IPS DF 6.9 (cell line): ENCODE measurements around the gene AAMDC.

Experiments
- DNase-seq: peaks from one replicate; pipeline ENCODE4 v3.0.0-alpha.2; 2013; ENCODE audit warnings: low read depth, low spot score
- H3K27ac ChIP-seq: one replicate; pipeline ENCODE4 v1.5.1; 2013; ENCODE audit warnings: low read length, control low read depth
- H3K27me3 ChIP-seq: 2 replicates; pipeline ENCODE4 v1.6.1; 2013; ENCODE audit warnings: mild to moderate bottlenecking, low read length; ENCODE audit not compliant: control insufficient read depth, insufficient read depth
- H3K36me3 ChIP-seq: 2 replicates; pipeline ENCODE4 v1.6.1; 2013; ENCODE audit warnings: low read length; ENCODE audit not compliant: control insufficient read depth, insufficient read depth
- H3K4me1 ChIP-seq: 2 replicates; pipeline ENCODE4 v1.6.1; 2013; ENCODE audit warnings: low read length; ENCODE audit not compliant: control insufficient read depth, insufficient read depth
- H3K4me3 ChIP-seq: 2 replicates; pipeline ENCODE4 v1.5.1; 2013; ENCODE audit warnings: mild to moderate bottlenecking, low read length
- H3K9me3 ChIP-seq: 2 replicates; pipeline ENCODE4 v1.6.1; 2013; ENCODE audit warnings: low read length, inconsistent platforms; ENCODE audit not compliant: control insufficient read depth, insufficient read depth
- WGBS: extraction: QIAGEN DNeasy Blood & Tissue Kit; methylation state at CpG from one replicate; pipeline ENCODE4 v1.1.7; 2013; ENCODE audit warnings: mixed read lengths, missing lambda C conversion rate; ENCODE audit not compliant: insufficient read length, insufficient coverage; 5-methylcytosine and 5-hydroxymethylcytosine counted together

Gene AAMDC

DNA sequence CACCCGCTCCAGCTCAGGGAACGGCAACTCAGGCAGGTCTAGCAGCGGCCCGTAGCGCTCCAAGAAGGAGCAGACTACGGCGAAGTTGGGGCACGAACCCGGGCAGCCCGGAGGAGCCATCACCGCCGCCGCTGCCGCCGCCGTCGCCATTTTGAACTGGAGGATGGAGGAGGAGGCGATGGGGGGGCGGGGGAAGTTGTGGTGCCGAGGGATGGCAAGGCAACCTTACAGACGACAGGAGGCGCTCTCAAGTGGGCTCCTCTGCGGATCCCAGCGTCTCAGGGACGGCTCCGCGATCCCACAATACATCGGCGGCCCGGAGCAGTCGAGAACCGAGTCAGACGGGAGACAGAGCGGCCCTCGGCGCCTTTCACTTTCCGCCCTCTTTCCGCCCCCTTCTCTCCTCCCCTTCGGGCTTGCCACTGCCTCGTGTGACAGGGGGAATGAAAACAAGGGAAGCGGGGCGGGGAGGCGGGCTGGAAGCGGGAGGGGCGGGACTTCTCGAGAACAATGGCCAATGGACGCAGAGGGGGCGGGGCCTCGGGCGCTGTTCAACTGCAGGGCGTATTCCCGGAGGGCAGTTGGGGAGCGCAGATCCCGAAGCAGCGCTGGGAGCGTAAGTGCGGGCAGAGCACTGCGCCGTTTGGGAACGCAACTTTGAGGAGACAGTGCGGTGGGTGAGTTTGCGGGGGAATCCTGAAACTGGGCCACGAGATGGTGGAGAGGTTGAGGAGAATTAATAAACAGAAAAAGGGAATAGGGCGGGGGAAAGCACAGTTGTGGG lies at the start of gene AAMDC, which contains the start of gene RSF1:
Gene AAMDC, plus strand, starts transcription at position 580 of the 784 bp plus-strand sequence. CDS start 21,353 bp downstream, outside the sequence.
Gene RSF1, minus strand, starts transcription at position 158 of the 784 bp plus-strand sequence. Its CDS starts 8 bp downstream, at position 150.
- no CpG with 5 or more reads among the region's 64 CpGs for WGBS
- Histone ChIP-seq H3K4me1 (no peaks in the 10 kb centered on the region), H3K27me3 (no peaks in the 10 kb centered on the region), H3K9me3 (no peaks in the 10 kb centered on the region), H3K4me3 (peak within 1 kb of the TSS; percentile 95), H3K27ac (no peak within 1 kb of the TSS), H3K36me3 (no peaks in the 10 kb centered on the region)
- DNase-seq, result peak; percentile 85

DNA sequence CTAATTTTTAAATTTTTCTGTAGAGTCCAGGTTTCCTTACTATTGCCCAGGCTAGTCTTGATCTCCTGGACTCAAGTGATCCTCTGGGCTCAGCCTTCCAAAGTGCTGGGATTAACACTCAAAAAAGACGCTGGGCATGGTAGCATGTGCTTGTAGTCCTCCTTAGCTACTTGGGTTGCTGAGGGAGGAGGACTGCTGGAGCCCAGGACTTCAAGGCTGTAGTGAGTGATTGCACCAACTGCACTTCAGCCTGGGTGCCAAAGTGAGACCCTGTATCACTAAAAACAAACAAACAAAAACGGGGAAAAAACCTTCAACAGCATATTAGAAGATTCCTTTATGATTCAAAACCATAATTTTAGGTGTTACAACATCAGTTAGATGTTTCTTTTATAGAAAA lies 45.0 kb upstream of the AAMDC start:
- Histone ChIP-seq H3K4me3 (no peak overlapping the region), H3K27ac (no peak overlapping the region), H3K9me3 (no peaks in the 10 kb centered on the region), H3K27me3 (no peaks in the 10 kb centered on the region), H3K36me3 (no peaks in the 10 kb centered on the region), H3K4me1 (no peaks in the 10 kb centered on the region)
- no CpG with 5 or more reads among the region's 2 CpGs for WGBS
- DNase-seq, result no peak

DNA sequence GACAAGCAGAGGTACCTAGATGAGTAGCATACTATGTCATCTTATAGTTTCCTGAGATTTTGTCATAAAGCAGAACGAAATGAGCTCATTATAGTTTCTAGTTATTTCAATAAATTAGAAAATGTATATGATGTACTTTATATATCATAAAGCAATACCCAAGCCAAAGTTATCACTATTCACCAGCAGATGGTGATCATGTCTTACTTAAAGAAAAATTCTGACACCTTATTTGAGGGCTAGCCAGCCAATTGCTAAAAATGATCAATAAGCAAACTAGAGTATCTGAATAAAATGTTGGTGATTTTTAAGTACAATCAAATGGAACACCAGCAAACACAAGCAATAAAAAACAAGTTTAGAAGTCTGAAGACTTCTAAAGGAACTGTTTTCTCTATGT lies 44.5 kb upstream of the AAMDC start:
- no peak for DNase-seq
- WGBS, result no CpG with 5 or more reads among the region's 1 CpG
- H3K4me3 ChIP-seq, result no peak overlapping the region
- no peaks in the 10 kb centered on the region for H3K36me3 ChIP-seq
- H3K4me1 ChIP-seq, result no peaks in the 10 kb centered on the region
- H3K27me3 ChIP-seq, result no peaks in the 10 kb centered on the region
- H3K9me3 ChIP-seq, result no peaks in the 10 kb centered on the region
- H3K27ac ChIP-seq, result no peak overlapping the region

GRCh38 chr11:77778118-77778517 lies 42.8 kb upstream of the AAMDC start:
- Histone ChIP-seq H3K9me3 (no peaks in the 10 kb centered on the region), H3K4me3 (no peak overlapping the region), H3K36me3 (no peaks in the 10 kb centered on the region), H3K27me3 (no peaks in the 10 kb centered on the region), H3K4me1 (no peaks in the 10 kb centered on the region), H3K27ac (no peak overlapping the region)
- no CpG with 5 or more reads among the region's 1 CpG for WGBS
- no peak for DNase-seq

DNA sequence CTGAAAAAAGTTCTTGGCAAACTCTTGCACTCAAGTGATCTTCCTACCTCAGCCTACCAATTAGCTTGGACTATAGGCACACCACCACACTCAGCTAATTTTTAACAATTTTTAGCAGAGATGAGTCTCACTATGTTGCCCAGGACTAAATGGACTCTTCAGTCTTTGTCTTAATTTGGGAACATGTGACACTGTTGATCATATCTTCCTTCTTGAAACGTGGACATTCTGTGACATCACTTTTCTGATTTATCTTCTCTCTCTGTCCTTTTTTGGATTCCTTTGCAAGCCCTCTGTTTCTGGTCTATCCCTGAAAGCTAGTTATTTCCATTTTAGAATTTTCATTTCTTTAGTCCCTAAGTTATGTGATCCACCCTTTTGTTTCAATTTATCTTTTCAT lies 42.4 kb upstream of the AAMDC start:
- Histone ChIP-seq H3K9me3 (no peaks in the 10 kb centered on the region), H3K4me3 (no peak overlapping the region), H3K4me1 (no peaks in the 10 kb centered on the region), H3K36me3 (no peaks in the 10 kb centered on the region), H3K27ac (no peak overlapping the region), H3K27me3 (no peaks in the 10 kb centered on the region)
- no peak for DNase-seq
- no CpG with 5 or more reads among the region's 1 CpG for WGBS

- Histone ChIP-seq H3K4me1 (no peaks in the 10 kb centered on the region), H3K9me3 (no peaks in the 10 kb centered on the region), H3K4me3 (no peak overlapping the region), H3K36me3 (no peaks in the 10 kb centered on the region), H3K27ac (no peak overlapping the region), H3K27me3 (no peaks in the 10 kb centered on the region)
- no peak for DNase-seq
Measured at GRCh38 chr11:77779935-77780334, 41.0 kb upstream of the AAMDC start.

GRCh38 chr11:77783025-77783424 lies 37.9 kb upstream of the AAMDC start:
- Histone ChIP-seq H3K4me3 (no peak overlapping the region), H3K27ac (no peak overlapping the region), H3K27me3 (no peaks in the 10 kb centered on the region), H3K4me1 (no peaks in the 10 kb centered on the region), H3K9me3 (no peaks in the 10 kb centered on the region), H3K36me3 (no peaks in the 10 kb centered on the region)
- WGBS, result no CpG with 5 or more reads among the region's 1 CpG
- DNase-seq, result no peak

DNA sequence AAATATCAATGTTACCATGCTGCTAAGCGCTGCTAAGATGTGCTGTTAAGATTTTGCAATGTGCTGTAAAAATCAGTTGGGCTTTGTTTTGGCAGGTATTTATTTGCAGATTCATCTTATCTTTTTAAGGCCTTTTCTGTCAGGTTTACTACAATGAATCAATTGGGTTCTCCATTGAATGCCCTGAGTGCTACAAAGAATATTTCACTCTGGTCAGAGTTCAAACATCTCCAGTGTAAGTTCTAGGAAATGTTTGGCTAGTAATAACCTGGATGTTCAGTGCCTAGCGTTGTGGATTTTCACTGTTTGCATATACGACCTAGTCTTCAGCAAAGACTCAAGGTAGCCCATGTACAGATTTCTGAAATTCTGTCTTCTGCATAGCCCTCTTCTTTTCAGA lies 36.4 kb upstream of the AAMDC start:
- no peaks in the 10 kb centered on the region for H3K9me3 ChIP-seq
- H3K27ac ChIP-seq, result no peak overlapping the region
- no peak overlapping the region for H3K4me3 ChIP-seq
- peaks cover 5% of the 10 kb centered on the region; the same call in 1 of the 2 replicates for H3K4me1 ChIP-seq
- no peak for DNase-seq
- no peaks in the 10 kb centered on the region for H3K27me3 ChIP-seq
- H3K36me3 ChIP-seq, result no peaks in the 10 kb centered on the region
- no CpG with 5 or more reads among the region's 3 CpGs for WGBS

DNA sequence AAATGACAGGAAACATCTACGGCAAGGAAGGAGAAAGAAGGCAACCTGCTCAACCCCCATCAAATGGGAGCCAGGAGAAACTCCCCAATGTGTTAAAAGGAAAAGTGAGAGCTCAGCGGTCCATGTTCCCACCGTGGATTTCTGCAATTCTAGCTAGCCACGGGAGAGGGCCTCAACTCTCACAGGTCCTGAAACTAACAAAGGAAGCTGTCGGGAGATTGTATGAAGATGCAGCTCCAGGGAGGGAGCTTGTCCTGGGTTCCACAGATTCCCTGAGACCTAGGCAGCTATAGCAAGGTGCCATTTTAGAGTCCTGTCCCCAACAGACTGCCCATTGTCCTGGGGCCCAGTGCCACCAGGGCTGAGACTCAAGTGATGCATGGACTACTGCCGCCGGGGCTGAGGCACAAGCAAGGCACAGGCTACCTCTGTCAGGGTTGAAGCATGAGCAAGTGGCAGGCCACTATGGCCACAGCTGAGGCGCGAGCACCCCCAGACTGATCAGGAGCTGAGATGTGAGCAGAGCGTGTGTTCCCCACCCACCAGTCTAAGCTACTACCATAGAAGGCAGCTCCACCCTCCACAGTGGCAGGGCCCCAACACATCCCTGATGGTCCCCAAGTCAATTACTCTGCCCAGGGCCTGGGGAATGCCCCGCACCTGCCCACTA lies 31.7 kb upstream of the AAMDC start:
- Histone ChIP-seq H3K36me3 (peaks cover 3% of the 10 kb centered on the region; the same call in 1 of the 2 replicates), H3K27ac (no peak overlapping the region), H3K9me3 (peaks cover 2% of the 10 kb centered on the region), H3K27me3 (no peaks in the 10 kb centered on the region), H3K4me1 (peaks cover 6% of the 10 kb centered on the region; the same call in 1 of the 2 replicates), H3K4me3 (no peak overlapping the region)
- DNase-seq, result no peak
- no CpG with 5 or more reads among the region's 11 CpGs for WGBS

GRCh38 chr11:77789731-77790476 lies 31.0 kb upstream of the AAMDC start:
- no peak overlapping the region for H3K4me3 ChIP-seq
- no peak for DNase-seq
- peaks cover 3% of the 10 kb centered on the region; the same call in 1 of the 2 replicates for H3K36me3 ChIP-seq
- whole genome bisulfite sequencing, result no CpG with 5 or more reads among the region's 5 CpGs
- no peak overlapping the region for H3K27ac ChIP-seq
- H3K9me3 ChIP-seq, result peaks cover 2% of the 10 kb centered on the region
- no peaks in the 10 kb centered on the region for H3K27me3 ChIP-seq
- peaks cover 6% of the 10 kb centered on the region; the same call in 1 of the 2 replicates for H3K4me1 ChIP-seq
